GM12878 (cell line): Measurements from ENCODE around the gene TBC1D24.

Experiments
- BHLHE40 ChIP-seq, 2 experiments: fragments of 450-650 bp in 1 of 2; IDR thresholded peaks; 2 replicates each; pipeline ENCODE4 v1.6.1; 2011 to 2017; ENCODE audit warnings: low read depth in 2 of 2, borderline replicate concordance in 1 of 2, improper control_type of control experiment in 1 of 2, low read length in 1 of 2, mild to moderate bottlenecking in 1 of 2
- BRCA1 ChIP-seq: IDR thresholded peaks from 2 replicates; pipeline ENCODE4 v1.6.1; 2011; ENCODE audit warnings: low read depth, low read length, improper control_type of control experiment
- EZH2 ChIP-seq: IDR thresholded peaks from 2 replicates; pipeline ENCODE4 v1.6.1; 2012; ENCODE audit warnings: low read depth, mild to moderate bottlenecking, control low read depth, inconsistent platforms, low read length, borderline replicate concordance; ENCODE audit not compliant: control insufficient read depth
- RFX5 ChIP-seq: IDR thresholded peaks from 2 replicates; pipeline ENCODE4 v1.6.1; 2011; ENCODE audit warnings: low read depth, low read length, improper control_type of control experiment
- SIN3A ChIP-seq: IDR thresholded peaks from 2 replicates; pipeline ENCODE4 v1.6.1; 2012; ENCODE audit warnings: low read depth, low read length, improper control_type of control experiment
- STAT3 ChIP-seq: IDR thresholded peaks from 2 replicates; pipeline ENCODE4 v1.6.1; 2011; ENCODE audit warnings: low read depth, low read length, improper control_type of control experiment
- SUZ12 ChIP-seq: fragments of 200-600 bp; sonication (generic); IDR thresholded peaks from one replicate; pipeline ENCODE4 v1.6.1; 2018; ENCODE audit warnings: antibody characterized with exemption, mild to moderate bottlenecking; ENCODE audit not compliant: unreplicated experiment
- TCF7 ChIP-seq: IDR thresholded peaks from 2 replicates; pipeline ENCODE4 v1.6.1; 2014; ENCODE audit warnings: antibody characterized with exemption, borderline replicate concordance
- TF ChIP-seq, protein P1 (sequence below): IDR thresholded peaks from 2 replicates; pipeline ENCODE4 v1.6.1; 2012; ENCODE audit warnings: low read length, inconsistent platforms
- TF ChIP-seq, protein P2 (sequence below): IDR thresholded peaks from 2 replicates; pipeline ENCODE4 v1.6.1; 2012; ENCODE audit warnings: low read depth, low read length, improper control_type of control experiment
- TF ChIP-seq, protein P3 (sequence below): fragments of 450-650 bp; IDR thresholded peaks from 2 replicates; pipeline ENCODE4 v1.6.1; 2017; ENCODE audit warnings: mild to moderate bottlenecking, low read depth, inconsistent platforms; ENCODE audit not compliant: poor library complexity, severe bottlenecking
- TF ChIP-seq, protein P4 (sequence below), 3 experiments: IDR thresholded peaks in 2 of 3; conservative IDR thresholded peaks in 1 of 3; 2 replicates each; pipeline ENCODE4 v1.5.1; 2011; ENCODE audit warnings: low read depth in 3 of 3, low read length in 3 of 3, mild to moderate bottlenecking in 3 of 3, control low read depth in 2 of 3, moderate library complexity in 2 of 3, inconsistent platforms in 1 of 3, mixed read lengths in 1 of 3; ENCODE audit not compliant: control insufficient read depth in 2 of 3, insufficient read depth in 1 of 3; ENCODE audit errors: extremely low read depth in 1 of 3

DNA sequence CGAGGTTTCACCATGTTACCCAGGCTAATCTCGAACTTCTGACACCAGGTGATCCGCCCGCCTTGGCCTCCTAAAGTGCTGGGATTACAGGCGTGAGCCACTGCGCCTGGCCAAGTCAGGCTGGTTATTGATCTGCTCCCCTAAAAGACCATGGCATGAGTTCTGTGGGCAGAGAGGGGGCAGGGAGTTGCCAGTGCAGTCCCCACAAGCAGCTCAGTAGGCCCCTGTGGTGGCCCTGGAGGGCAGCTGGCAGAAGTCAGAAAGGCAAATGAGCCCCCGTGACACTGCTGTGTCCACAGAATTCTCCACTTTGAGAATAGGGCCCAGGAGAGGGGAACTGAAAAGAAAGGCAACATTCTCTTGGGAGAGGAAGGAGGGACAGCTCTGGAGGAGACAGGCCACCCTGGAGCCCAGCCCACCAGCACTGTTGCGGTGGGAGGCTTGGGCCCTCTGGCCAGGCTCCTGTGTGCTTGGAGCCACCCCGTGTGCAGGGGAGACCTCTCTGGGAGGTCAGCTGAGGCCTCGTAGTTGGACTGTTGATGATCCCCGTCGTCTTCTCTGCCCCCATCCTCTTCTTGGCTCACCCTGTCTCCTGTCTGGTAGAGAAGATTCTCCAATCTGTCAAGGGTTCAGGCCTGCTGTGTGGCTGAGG lies 43.2 kb downstream of the TBC1D24 start:
- TF ChIP-seq, protein P1, sequence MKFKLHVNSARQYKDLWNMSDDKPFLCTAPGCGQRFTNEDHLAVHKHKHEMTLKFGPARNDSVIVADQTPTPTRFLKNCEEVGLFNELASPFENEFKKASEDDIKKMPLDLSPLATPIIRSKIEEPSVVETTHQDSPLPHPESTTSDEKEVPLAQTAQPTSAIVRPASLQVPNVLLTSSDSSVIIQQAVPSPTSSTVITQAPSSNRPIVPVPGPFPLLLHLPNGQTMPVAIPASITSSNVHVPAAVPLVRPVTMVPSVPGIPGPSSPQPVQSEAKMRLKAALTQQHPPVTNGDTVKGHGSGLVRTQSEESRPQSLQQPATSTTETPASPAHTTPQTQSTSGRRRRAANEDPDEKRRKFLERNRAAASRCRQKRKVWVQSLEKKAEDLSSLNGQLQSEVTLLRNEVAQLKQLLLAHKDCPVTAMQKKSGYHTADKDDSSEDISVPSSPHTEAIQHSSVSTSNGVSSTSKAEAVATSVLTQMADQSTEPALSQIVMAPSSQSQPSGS: no peak
- TF ChIP-seq STAT3 (no peak), RFX5 (no peak), BRCA1 (no peak), TCF7 (no peak), EZH2 (no peak), SIN3A (no peak), SUZ12 (no peak), BHLHE40 (IDR thresholded peaks at IDR 0.05; ENCODE audit: borderline replicate concordance in 1 of 2, low read depth in 2 of 2, low read length in 1 of 2) (no peak)
- TF ChIP-seq, protein P2, sequence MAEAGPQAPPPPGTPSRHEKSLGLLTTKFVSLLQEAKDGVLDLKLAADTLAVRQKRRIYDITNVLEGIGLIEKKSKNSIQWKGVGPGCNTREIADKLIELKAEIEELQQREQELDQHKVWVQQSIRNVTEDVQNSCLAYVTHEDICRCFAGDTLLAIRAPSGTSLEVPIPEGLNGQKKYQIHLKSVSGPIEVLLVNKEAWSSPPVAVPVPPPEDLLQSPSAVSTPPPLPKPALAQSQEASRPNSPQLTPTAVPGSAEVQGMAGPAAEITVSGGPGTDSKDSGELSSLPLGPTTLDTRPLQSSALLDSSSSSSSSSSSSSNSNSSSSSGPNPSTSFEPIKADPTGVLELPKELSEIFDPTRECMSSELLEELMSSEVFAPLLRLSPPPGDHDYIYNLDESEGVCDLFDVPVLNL: no peak
- TF ChIP-seq, protein P3, sequence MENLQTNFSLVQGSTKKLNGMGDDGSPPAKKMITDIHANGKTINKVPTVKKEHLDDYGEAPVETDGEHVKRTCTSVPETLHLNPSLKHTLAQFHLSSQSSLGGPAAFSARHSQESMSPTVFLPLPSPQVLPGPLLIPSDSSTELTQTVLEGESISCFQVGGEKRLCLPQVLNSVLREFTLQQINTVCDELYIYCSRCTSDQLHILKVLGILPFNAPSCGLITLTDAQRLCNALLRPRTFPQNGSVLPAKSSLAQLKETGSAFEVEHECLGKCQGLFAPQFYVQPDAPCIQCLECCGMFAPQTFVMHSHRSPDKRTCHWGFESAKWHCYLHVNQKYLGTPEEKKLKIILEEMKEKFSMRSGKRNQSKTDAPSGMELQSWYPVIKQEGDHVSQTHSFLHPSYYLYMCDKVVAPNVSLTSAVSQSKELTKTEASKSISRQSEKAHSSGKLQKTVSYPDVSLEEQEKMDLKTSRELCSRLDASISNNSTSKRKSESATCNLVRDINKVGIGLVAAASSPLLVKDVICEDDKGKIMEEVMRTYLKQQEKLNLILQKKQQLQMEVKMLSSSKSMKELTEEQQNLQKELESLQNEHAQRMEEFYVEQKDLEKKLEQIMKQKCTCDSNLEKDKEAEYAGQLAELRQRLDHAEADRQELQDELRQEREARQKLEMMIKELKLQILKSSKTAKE: no peak
- TF ChIP-seq, protein P4, sequence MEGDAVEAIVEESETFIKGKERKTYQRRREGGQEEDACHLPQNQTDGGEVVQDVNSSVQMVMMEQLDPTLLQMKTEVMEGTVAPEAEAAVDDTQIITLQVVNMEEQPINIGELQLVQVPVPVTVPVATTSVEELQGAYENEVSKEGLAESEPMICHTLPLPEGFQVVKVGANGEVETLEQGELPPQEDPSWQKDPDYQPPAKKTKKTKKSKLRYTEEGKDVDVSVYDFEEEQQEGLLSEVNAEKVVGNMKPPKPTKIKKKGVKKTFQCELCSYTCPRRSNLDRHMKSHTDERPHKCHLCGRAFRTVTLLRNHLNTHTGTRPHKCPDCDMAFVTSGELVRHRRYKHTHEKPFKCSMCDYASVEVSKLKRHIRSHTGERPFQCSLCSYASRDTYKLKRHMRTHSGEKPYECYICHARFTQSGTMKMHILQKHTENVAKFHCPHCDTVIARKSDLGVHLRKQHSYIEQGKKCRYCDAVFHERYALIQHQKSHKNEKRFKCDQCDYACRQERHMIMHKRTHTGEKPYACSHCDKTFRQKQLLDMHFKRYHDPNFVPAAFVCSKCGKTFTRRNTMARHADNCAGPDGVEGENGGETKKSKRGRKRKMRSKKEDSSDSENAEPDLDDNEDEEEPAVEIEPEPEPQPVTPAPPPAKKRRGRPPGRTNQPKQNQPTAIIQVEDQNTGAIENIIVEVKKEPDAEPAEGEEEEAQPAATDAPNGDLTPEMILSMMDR (IDR thresholded peaks at IDR 0.05 in 2 of 3, conservative IDR thresholded peaks at IDR 0.05 in 1 of 3; ENCODE audit: control insufficient read depth in 2 of 3, extremely low read depth in 1 of 3, insufficient read depth in 1 of 3, low read depth in 3 of 3, low read length in 3 of 3): no peak
